H9 (cell line): ENCODE data around the gene MYH11. TPM values are rescaled to one million over a fixed set of nuclear protein-coding genes. Genes with fewer than 3 reads are reported as not detected.

Source experiments
- DNase-seq: peaks from one replicate; pipeline ENCODE4 v3.0.0-alpha.2; 2017
- H2AFZ ChIP-seq: one replicate; pipeline ENCODE4 v1.6.1; 2013; ENCODE audit warnings: mild to moderate bottlenecking, low read length, control low read depth, moderate library complexity
- H2AK5ac ChIP-seq: 2 replicates; pipeline ENCODE4 v1.6.1; 2013; ENCODE audit warnings: low read length, control low read depth, mixed read lengths; ENCODE audit not compliant: insufficient read length
- H2BK120ac ChIP-seq: one replicate; pipeline ENCODE4 v1.6.1; 2013; ENCODE audit warnings: low read depth, mild to moderate bottlenecking, low read length, control low read depth, inconsistent platforms; ENCODE audit not compliant: poor library complexity, severe bottlenecking
- H2BK12ac ChIP-seq: 2 replicates; pipeline ENCODE4 v1.6.1; 2013; ENCODE audit warnings: low read length, control low read depth, mixed read lengths, low read depth; ENCODE audit not compliant: insufficient read length
- H2BK15ac ChIP-seq: 2 replicates; pipeline ENCODE4 v1.6.1; 2013; ENCODE audit warnings: low read depth, low read length, control low read depth
- H2BK20ac ChIP-seq: one replicate; pipeline ENCODE4 v1.6.1; 2013; ENCODE audit warnings: low read depth, mild to moderate bottlenecking, low read length, control low read depth, inconsistent platforms; ENCODE audit not compliant: poor library complexity, severe bottlenecking
- H2BK5ac ChIP-seq: 2 replicates; pipeline ENCODE4 v1.6.1; 2013; ENCODE audit warnings: low read length, control low read depth, mixed read lengths; ENCODE audit not compliant: insufficient read length
- H3K14ac ChIP-seq: 2 replicates; pipeline ENCODE4 v1.6.1; 2013; ENCODE audit warnings: low read length, control low read depth; ENCODE audit not compliant: insufficient read depth
- H3K18ac ChIP-seq: 2 replicates; pipeline ENCODE4 v1.6.1; 2013; ENCODE audit warnings: low read depth, mild to moderate bottlenecking, mixed read lengths, low read length, control low read depth; ENCODE audit not compliant: insufficient read length
- H3K23ac ChIP-seq: 2 replicates; pipeline ENCODE4 v1.6.1; 2013; ENCODE audit warnings: low read length, control low read depth, mixed read lengths, low read depth; ENCODE audit not compliant: insufficient read length
- H3K23me2 ChIP-seq: 2 replicates; pipeline ENCODE4 v1.6.1; 2013; ENCODE audit warnings: low read depth, mild to moderate bottlenecking, mixed read lengths, low read length, control low read depth; ENCODE audit not compliant: insufficient read length, poor library complexity, severe bottlenecking
- H3K27ac ChIP-seq: 2 replicates; pipeline ENCODE4 v1.5.1; 2013; ENCODE audit warnings: low read length, control low read depth, mixed read lengths, low read depth; ENCODE audit not compliant: insufficient read length
- H3K27me3 ChIP-seq: 2 replicates; pipeline ENCODE4 v1.6.1; 2013; ENCODE audit warnings: low read length, control low read depth, inconsistent platforms; ENCODE audit not compliant: insufficient read depth
- H3K4ac ChIP-seq: 2 replicates; pipeline ENCODE4 v1.6.1; 2013; ENCODE audit warnings: low read depth, mild to moderate bottlenecking, control low read depth, inconsistent platforms, low read length, moderate library complexity
- H3K4me1 ChIP-seq: 2 replicates; pipeline ENCODE4 v1.6.1; 2013; ENCODE audit warnings: low read length, control low read depth, inconsistent platforms; ENCODE audit not compliant: insufficient read depth
- H3K4me2 ChIP-seq: 2 replicates; pipeline ENCODE4 v1.6.1; 2013; ENCODE audit warnings: low read length, control low read depth, mixed read lengths; ENCODE audit not compliant: insufficient read length, insufficient read depth
- H3K56ac ChIP-seq: 2 replicates; pipeline ENCODE4 v1.6.1; 2013; ENCODE audit warnings: low read depth, mild to moderate bottlenecking, mixed read lengths, low read length, control low read depth; ENCODE audit not compliant: insufficient read length
- H3K79me1 ChIP-seq: 2 replicates; pipeline ENCODE4 v1.6.1; 2013; ENCODE audit warnings: low read depth, mild to moderate bottlenecking, moderate library complexity, low read length, control low read depth, inconsistent platforms; ENCODE audit not compliant: insufficient read depth, poor library complexity, severe bottlenecking
- H3K79me2 ChIP-seq: 2 replicates; pipeline ENCODE4 v1.6.1; 2013; ENCODE audit warnings: low read length, control low read depth, inconsistent platforms; ENCODE audit not compliant: insufficient read depth
- H3K9ac ChIP-seq: 2 replicates; pipeline ENCODE4 v1.6.1; 2013; ENCODE audit warnings: low read length, control low read depth, mixed read lengths; ENCODE audit not compliant: insufficient read length; ENCODE audit errors: extremely low read depth
- H3K9me3 ChIP-seq: one replicate; pipeline ENCODE4 v1.6.1; 2013; ENCODE audit warnings: low read depth, low read length, inconsistent platforms; ENCODE audit not compliant: control insufficient read depth
- H3T11ph ChIP-seq: one replicate; pipeline ENCODE4 v1.6.1; 2013; ENCODE audit warnings: mild to moderate bottlenecking, low read length, control low read depth, inconsistent platforms
- H4K20me1 ChIP-seq: one replicate; pipeline ENCODE4 v1.6.1; 2013; ENCODE audit not compliant: control insufficient read depth, insufficient read length, insufficient read depth
- H4K5ac ChIP-seq: 2 replicates; pipeline ENCODE4 v1.6.1; 2013; ENCODE audit warnings: low read depth, mild to moderate bottlenecking, mixed read lengths, low read length, control low read depth; ENCODE audit not compliant: insufficient read length
- H4K8ac ChIP-seq: replicated peaks from 2 replicates; pipeline ENCODE4 v1.6.1; 2013; ENCODE audit warnings: low read length, control low read depth, mixed read lengths, low read depth; ENCODE audit not compliant: insufficient read length
- H4K91ac ChIP-seq: 2 replicates; pipeline ENCODE4 v1.6.1; 2013; ENCODE audit warnings: low read depth, mild to moderate bottlenecking, moderate library complexity, mixed read lengths, low read length, control low read depth; ENCODE audit not compliant: insufficient read length
- H3K27ac Mint-ChIP-seq, 3 experiments: 2 replicates in 2 of 3; 3 replicates in 1 of 3; pipeline ENCODE4 v1.8.0; 2020 to 2021; ENCODE audit warnings: mixed read lengths in 3 of 3, mild to moderate bottlenecking in 1 of 3, moderate library complexity in 1 of 3
- H3K27me3 Mint-ChIP-seq: 2 replicates; pipeline ENCODE4 v1.8.0; 2021; ENCODE audit warnings: low read depth, mild to moderate bottlenecking, moderate library complexity, mixed read lengths
- H3K36me3 Mint-ChIP-seq, 3 experiments: 2 replicates in 2 of 3; 3 replicates in 1 of 3; pipeline ENCODE4 v1.8.0; 2020 to 2021; ENCODE audit warnings: low read depth in 3 of 3, mixed read lengths in 3 of 3; ENCODE audit not compliant: insufficient read depth in 1 of 3
- H3K4me1 Mint-ChIP-seq, 2 experiments: 2 replicates each; pipeline ENCODE4 v1.8.0; 2020; ENCODE audit warnings: mixed read lengths in 2 of 2
- H3K4me3 Mint-ChIP-seq, 2 experiments: 2 replicates in 1 of 2; 3 replicates in 1 of 2; pipeline ENCODE4 v1.8.0; 2020 to 2021; ENCODE audit warnings: mild to moderate bottlenecking in 2 of 2, mixed read lengths in 2 of 2, moderate library complexity in 1 of 2
- H3K9me3 Mint-ChIP-seq, 2 experiments: 2 replicates in 1 of 2; 3 replicates in 1 of 2; pipeline ENCODE4 v1.8.0; 2020; ENCODE audit warnings: mild to moderate bottlenecking in 2 of 2, mixed read lengths in 2 of 2, moderate library complexity in 1 of 2
- WGBS: extraction: QIAGEN DNeasy Blood & Tissue Kit; methylation state at CpG from one replicate; pipeline ENCODE4 v1.1.7; 2013; ENCODE audit warnings: missing lambda C conversion rate, low lambda C conversion rate, mixed read lengths; ENCODE audit not compliant: insufficient read length; ENCODE audit errors: extremely low coverage; 5-methylcytosine and 5-hydroxymethylcytosine counted together
- total RNA-seq: library from RNA; stranded (reverse); gene quantifications from 2 replicates; pipeline ENCODE4 v1.2.1, GENCODE V29; 2021
- TF ChIP-seq, protein P1 (sequence below): fragments of 200-600 bp; sonication (generic); conservative IDR thresholded peaks from 3 replicates; pipeline ENCODE4 v1.8.0; 2021; ENCODE audit warnings: antibody characterized with exemption, mild to moderate bottlenecking

MYH11 gene
- total RNA-seq, 1 experiment from 2014 or later = 0.42 TPM

DNA sequence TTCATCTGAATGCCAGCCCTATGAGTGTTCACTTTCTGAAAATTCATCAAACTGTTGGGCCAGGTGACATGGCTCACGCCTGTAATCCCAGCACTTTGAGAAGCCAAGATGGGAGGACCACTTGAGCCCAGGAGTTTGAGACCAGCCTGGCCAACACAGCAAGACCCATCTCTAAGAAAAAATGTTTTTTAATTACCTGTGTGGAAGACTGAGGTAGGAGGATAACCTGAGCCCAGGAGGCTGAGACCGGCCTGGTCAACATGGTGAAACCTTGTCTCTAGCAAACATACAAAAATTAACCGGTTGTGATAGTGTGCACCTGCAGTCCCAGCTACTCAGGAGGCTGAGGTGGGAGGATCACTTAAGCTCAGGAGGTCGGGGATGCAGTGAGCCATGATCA, 10.3 kb downstream of the MYH11 start:
- Histone ChIP-seq H2BK12ac (no peak overlapping the region), H3K27me3 (no peaks in the 10 kb centered on the region), H4K8ac (no peak overlapping the region), H2BK5ac (no peak overlapping the region), H3T11ph (no peak overlapping the region), H4K5ac (no peak overlapping the region), H3K4ac (no peak overlapping the region), H2AFZ (no peak overlapping the region), H4K20me1 (no peaks in the 10 kb centered on the region), H3K18ac (no peak overlapping the region), H2BK120ac (no peak overlapping the region), H3K9me3 (no peaks in the 10 kb centered on the region), H4K91ac (no peak overlapping the region), H3K56ac (no peak overlapping the region), H3K23me2 (no peaks in the 10 kb centered on the region), H3K79me2 (no peaks in the 10 kb centered on the region), H2BK20ac (no peak overlapping the region), H3K79me1 (no peaks in the 10 kb centered on the region), H2AK5ac (no peak overlapping the region), H2BK15ac (no peak overlapping the region), H3K4me2 (no peak overlapping the region), H3K4me1 (no peaks in the 10 kb centered on the region), H3K27ac (no peak overlapping the region), H3K14ac (no peak overlapping the region), H3K9ac (no peak overlapping the region), H3K23ac (no peak overlapping the region)
- WGBS = no CpG with 5 or more reads among the region's 4 CpGs
- Mint-ChIP-seq H3K4me1 (no peaks in the 10 kb centered on the region), H3K27ac (no peak overlapping the region), H3K9me3 (no peaks in the 10 kb centered on the region), H3K27me3 (peaks cover 13% of the 10 kb centered on the region), H3K36me3 (no peaks in the 10 kb centered on the region), H3K4me3 (no peak overlapping the region)
- no peak for DNase-seq
- TF ChIP-seq, protein P1, sequence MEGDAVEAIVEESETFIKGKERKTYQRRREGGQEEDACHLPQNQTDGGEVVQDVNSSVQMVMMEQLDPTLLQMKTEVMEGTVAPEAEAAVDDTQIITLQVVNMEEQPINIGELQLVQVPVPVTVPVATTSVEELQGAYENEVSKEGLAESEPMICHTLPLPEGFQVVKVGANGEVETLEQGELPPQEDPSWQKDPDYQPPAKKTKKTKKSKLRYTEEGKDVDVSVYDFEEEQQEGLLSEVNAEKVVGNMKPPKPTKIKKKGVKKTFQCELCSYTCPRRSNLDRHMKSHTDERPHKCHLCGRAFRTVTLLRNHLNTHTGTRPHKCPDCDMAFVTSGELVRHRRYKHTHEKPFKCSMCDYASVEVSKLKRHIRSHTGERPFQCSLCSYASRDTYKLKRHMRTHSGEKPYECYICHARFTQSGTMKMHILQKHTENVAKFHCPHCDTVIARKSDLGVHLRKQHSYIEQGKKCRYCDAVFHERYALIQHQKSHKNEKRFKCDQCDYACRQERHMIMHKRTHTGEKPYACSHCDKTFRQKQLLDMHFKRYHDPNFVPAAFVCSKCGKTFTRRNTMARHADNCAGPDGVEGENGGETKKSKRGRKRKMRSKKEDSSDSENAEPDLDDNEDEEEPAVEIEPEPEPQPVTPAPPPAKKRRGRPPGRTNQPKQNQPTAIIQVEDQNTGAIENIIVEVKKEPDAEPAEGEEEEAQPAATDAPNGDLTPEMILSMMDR = no peak
